Left lung (tissue), 10 donors: Measurements from ENCODE around the gene RPL39. TPM values are rescaled to one million over a fixed set of nuclear protein-coding genes. Genes with fewer than 3 reads are reported as not detected.

Source experiments
- ATAC-seq: fragments of 200-7000 bp; cut with Tn5 transposase; one replicate; pipeline ENCODE4 v1.9.1; 2020; ENCODE audit warnings: moderate library complexity
- DNase-seq, 4 donors: peaks; one replicate each; pipeline ENCODE4 v3.0.0-alpha.2; 2013 to 2020
- H3K27ac ChIP-seq, 2 donors: fragments of 200-600 bp; sonication (generic) in 1 of 2; one replicate each; pipeline versions ENCODE4 v1.5.0 to v1.8.0; 2020 to 2021
- H3K27me3 ChIP-seq, 2 donors: fragments of 200-600 bp; sonication (generic) in 1 of 2; one replicate each; pipeline versions ENCODE4 v1.5.0 to v1.8.0; 2020 to 2021
- H3K36me3 ChIP-seq, 2 donors: fragments of 200-600 bp; sonication (generic) in 1 of 2; one replicate each; pipeline versions ENCODE4 v1.5.0 to v1.8.0; 2020 to 2021
- H3K4me1 ChIP-seq, 2 donors: fragments of 200-600 bp; one replicate each; pipeline ENCODE4 v1.8.0; 2021
- H3K4me3 ChIP-seq, 2 donors: fragments of 200-600 bp; sonication (generic) in 1 of 2; one replicate each; pipeline versions ENCODE4 v1.5.0 to v1.8.0; 2020 to 2021; ENCODE audit warnings: mild to moderate bottlenecking in 1 of 2
- H3K9me3 ChIP-seq, 2 donors: fragments of 200-600 bp; sonication (generic) in 1 of 2; one replicate each; pipeline versions ENCODE4 v1.5.0 to v1.8.0; 2020 to 2021
- CTCF ChIP-seq, 2 donors: fragments of 200-600 bp; sonication (generic) in 1 of 2; IDR thresholded peaks; one replicate each; pipeline versions ENCODE4 v1.5.0 to v1.8.0; 2021; ENCODE audit warnings: antibody characterized with exemption in 2 of 2
- intact Hi-C, 2 donors: fragments of 100-400 bp; cut with DNase I; formaldehyde crosslinking; loops; one replicate each; pipeline versions ENCODE4 v1.11.2 to v1.14.2; 2022
- polyA plus RNA-seq, 6 donors: library from polyadenylated mRNA; unstranded; fragments of 120-200 nt; gene quantifications; one replicate each; pipeline ENCODE4 v1.2.1, GENCODE V29; 2013; ENCODE audit not compliant: insufficient read length in 6 of 6
- total RNA-seq, 2 donors: library from RNA; stranded (reverse); fragmentation: NEBNext Ultra II Directional; extraction: Animal tissue kit (Norgen Biotek cat#: 25700); gene quantifications; one replicate each; pipeline ENCODE4 v1.2.1, GENCODE V29; 2021
- donor health status: DM: no; HTN: yes; CAD: no.
- donor health status: DM: no; HTN: no; CAD: no.

RPL39 gene
- total and polyA plus RNA-seq, 8 donors, result 1,442 to 3,113 (median 2,701) TPM

- peaks cover 0 to 16% of the 10 kb centered on the region in 2 donors for H3K4me1 ChIP-seq
- peak in 3 of 4 donors; percentile 33 to 87 (median 67) for DNase-seq
- peaks cover 0 to 10% of the 10 kb centered on the region in 2 donors for H3K27me3 ChIP-seq
- intact Hi-C loops, result no loop called here
- peak within 1 kb of the TSS; percentile 35 to 54 for H3K4me3 ChIP-seq
- peak within 1 kb of the TSS; percentile 39 to 82 for H3K27ac ChIP-seq
- peak; percentile 71 for ATAC-seq
- no peak for TF ChIP-seq CTCF (IDR thresholded peaks at IDR 0.05)
- H3K36me3 ChIP-seq, result no peaks in the 10 kb centered on the region
- H3K9me3 ChIP-seq, result no peaks in the 10 kb centered on the region
These were observed 33.3 kb downstream of the RPL39 start, which contains the start of gene SOWAHD for GRCh38 chrX:119757979-119758730. Gene SOWAHD, plus strand, starts transcription at chrX:119758588. Its CDS starts 80 bp downstream, at chrX:119758668.

GRCh38 chrX:119757646-119757978, 33.8 kb downstream of the RPL39 start:
- TF ChIP-seq CTCF (IDR thresholded peaks at IDR 0.05), result no peak
- peak overlapping the region in 1 of 2 donors; percentile 82 for H3K27ac ChIP-seq
- no peak for ATAC-seq

GRCh38 chrX:119756926-119757635, 34.3 kb downstream of the RPL39 start:
- peak overlapping the region in 1 of 2 donors; percentile 82 for H3K27ac ChIP-seq
- ATAC-seq, result no peak
- TF ChIP-seq CTCF (IDR thresholded peaks at IDR 0.05), result no peak

More at GRCh38 chrX:119757646-119757978, 33.8 kb downstream of the RPL39 start:
- H3K27me3 ChIP-seq, result peaks cover 0 to 10% of the 10 kb centered on the region in 2 donors
- intact Hi-C loops, result no loop called here
- H3K9me3 ChIP-seq, result no peaks in the 10 kb centered on the region
- peaks cover 0 to 16% of the 10 kb centered on the region in 2 donors for H3K4me1 ChIP-seq
- no peaks in the 10 kb centered on the region for H3K36me3 ChIP-seq
- DNase-seq, result no peak
- H3K4me3 ChIP-seq, result peak overlapping the region in 1 of 2 donors; percentile 54

GRCh38 chrX:119755981-119756533, 35.4 kb downstream of the RPL39 start:
- peak overlapping the region; percentile 13 to 82 for H3K27ac ChIP-seq
- no peak for TF ChIP-seq CTCF (IDR thresholded peaks at IDR 0.05)
- ATAC-seq (no peak), DNase-seq (peak in 1 of 4 donors; percentile 34)
- intact Hi-C loops, result no loop called here
- H3K4me1 ChIP-seq, result peaks cover 0 to 16% of the 10 kb centered on the region in 2 donors
- no peaks in the 10 kb centered on the region for H3K36me3 ChIP-seq
- H3K27me3 ChIP-seq, result peaks cover 0 to 10% of the 10 kb centered on the region in 2 donors
- no peak overlapping the region for H3K4me3 ChIP-seq
- no peaks in the 10 kb centered on the region for H3K9me3 ChIP-seq

More at GRCh38 chrX:119756926-119757635, 34.3 kb downstream of the RPL39 start:
- Histone ChIP-seq H3K27me3 (peaks cover 0 to 10% of the 10 kb centered on the region in 2 donors), H3K36me3 (no peaks in the 10 kb centered on the region), H3K4me1 (peaks cover 0 to 16% of the 10 kb centered on the region in 2 donors), H3K9me3 (no peaks in the 10 kb centered on the region), H3K4me3 (no peak overlapping the region)
- intact Hi-C loops, result no loop called here
- DNase-seq, result peak in 1 of 4 donors; percentile 27
